ENCODE measurements around the gene PARP6. TPM values are rescaled to one million over a fixed set of nuclear protein-coding genes. Genes with fewer than 3 reads are reported as not detected.
A peak's percentile ranks its signal among the peaks of the same experiment; 100 is the strongest.

PARP6 gene
- total RNA-seq, 1 experiment from 2014 or later: 41.9 TPM

DNA sequence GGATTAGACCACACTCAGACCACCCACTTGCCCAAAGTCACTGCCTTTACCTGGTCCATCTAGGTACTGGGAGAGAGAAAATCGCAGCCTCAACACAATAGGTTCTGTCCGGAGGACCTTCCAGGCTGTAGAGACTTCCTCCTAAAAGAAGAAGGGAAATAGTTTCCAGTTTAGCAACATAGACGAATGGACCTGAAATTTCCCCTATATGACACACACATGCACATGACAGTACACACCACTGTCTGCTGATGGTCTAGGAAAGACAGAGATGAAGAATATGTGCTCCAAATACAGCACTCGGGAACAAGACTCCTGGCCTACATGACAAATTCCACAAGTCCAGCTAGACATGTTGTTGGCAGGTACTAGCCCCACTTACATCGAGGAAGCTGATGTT lies 7.3 kb downstream of the PARP6 start:
- no peaks in the 10 kb centered on the region for H3K27me3 Mint-ChIP-seq (ENCODE audit: low read depth)
- H3K36me3 Mint-ChIP-seq: peaks cover 60% of the 10 kb centered on the region
- no peak overlapping the region for H3K4me3 Mint-ChIP-seq
- TF ChIP-seq NFYB (CRISPR knock-in tag; conservative IDR thresholded peaks at IDR 0.05; ENCODE audit: low read depth) (no peak), GABPB1 (CRISPR knock-in tag; IDR thresholded peaks at IDR 0.05) (no peak), ZNF671 (CRISPR knock-in tag; IDR thresholded peaks at IDR 0.05) (no peak), MYBL2 (CRISPR knock-in tag; IDR thresholded peaks at IDR 0.05) (no peak), TCF7 (CRISPR knock-in tag; IDR thresholded peaks at IDR 0.05; ENCODE audit: low read depth) (no peak), CREM (CRISPR knock-in tag; IDR thresholded peaks at IDR 0.05) (no peak), SP1 (CRISPR knock-in tag; conservative IDR thresholded peaks at IDR 0.05) (no peak), TEAD4 (CRISPR knock-in tag; IDR thresholded peaks at IDR 0.05) (no peak), ATF1 (CRISPR knock-in tag; IDR thresholded peaks at IDR 0.05) (no peak)
- TF ChIP-seq, protein P1, sequence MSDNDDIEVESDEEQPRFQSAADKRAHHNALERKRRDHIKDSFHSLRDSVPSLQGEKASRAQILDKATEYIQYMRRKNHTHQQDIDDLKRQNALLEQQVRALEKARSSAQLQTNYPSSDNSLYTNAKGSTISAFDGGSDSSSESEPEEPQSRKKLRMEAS (CRISPR knock-in tag; IDR thresholded peaks at IDR 0.05): no peak
- TF ChIP-seq, protein P2, sequence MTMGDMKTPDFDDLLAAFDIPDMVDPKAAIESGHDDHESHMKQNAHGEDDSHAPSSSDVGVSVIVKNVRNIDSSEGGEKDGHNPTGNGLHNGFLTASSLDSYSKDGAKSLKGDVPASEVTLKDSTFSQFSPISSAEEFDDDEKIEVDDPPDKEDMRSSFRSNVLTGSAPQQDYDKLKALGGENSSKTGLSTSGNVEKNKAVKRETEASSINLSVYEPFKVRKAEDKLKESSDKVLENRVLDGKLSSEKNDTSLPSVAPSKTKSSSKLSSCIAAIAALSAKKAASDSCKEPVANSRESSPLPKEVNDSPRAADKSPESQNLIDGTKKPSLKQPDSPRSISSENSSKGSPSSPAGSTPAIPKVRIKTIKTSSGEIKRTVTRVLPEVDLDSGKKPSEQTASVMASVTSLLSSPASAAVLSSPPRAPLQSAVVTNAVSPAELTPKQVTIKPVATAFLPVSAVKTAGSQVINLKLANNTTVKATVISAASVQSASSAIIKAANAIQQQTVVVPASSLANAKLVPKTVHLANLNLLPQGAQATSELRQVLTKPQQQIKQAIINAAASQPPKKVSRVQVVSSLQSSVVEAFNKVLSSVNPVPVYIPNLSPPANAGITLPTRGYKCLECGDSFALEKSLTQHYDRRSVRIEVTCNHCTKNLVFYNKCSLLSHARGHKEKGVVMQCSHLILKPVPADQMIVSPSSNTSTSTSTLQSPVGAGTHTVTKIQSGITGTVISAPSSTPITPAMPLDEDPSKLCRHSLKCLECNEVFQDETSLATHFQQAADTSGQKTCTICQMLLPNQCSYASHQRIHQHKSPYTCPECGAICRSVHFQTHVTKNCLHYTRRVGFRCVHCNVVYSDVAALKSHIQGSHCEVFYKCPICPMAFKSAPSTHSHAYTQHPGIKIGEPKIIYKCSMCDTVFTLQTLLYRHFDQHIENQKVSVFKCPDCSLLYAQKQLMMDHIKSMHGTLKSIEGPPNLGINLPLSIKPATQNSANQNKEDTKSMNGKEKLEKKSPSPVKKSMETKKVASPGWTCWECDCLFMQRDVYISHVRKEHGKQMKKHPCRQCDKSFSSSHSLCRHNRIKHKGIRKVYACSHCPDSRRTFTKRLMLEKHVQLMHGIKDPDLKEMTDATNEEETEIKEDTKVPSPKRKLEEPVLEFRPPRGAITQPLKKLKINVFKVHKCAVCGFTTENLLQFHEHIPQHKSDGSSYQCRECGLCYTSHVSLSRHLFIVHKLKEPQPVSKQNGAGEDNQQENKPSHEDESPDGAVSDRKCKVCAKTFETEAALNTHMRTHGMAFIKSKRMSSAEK (CRISPR knock-in tag; IDR thresholded peaks at IDR 0.05; ENCODE audit: borderline replicate concordance): no peak
- TF ChIP-seq, protein P3, sequence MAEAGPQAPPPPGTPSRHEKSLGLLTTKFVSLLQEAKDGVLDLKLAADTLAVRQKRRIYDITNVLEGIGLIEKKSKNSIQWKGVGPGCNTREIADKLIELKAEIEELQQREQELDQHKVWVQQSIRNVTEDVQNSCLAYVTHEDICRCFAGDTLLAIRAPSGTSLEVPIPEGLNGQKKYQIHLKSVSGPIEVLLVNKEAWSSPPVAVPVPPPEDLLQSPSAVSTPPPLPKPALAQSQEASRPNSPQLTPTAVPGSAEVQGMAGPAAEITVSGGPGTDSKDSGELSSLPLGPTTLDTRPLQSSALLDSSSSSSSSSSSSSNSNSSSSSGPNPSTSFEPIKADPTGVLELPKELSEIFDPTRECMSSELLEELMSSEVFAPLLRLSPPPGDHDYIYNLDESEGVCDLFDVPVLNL (CRISPR knock-in tag; IDR thresholded peaks at IDR 0.05; ENCODE audit: borderline replicate concordance, low read depth): no peak
- TF ChIP-seq, protein P4, sequence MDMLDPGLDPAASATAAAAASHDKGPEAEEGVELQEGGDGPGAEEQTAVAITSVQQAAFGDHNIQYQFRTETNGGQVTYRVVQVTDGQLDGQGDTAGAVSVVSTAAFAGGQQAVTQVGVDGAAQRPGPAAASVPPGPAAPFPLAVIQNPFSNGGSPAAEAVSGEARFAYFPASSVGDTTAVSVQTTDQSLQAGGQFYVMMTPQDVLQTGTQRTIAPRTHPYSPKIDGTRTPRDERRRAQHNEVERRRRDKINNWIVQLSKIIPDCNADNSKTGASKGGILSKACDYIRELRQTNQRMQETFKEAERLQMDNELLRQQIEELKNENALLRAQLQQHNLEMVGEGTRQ (CRISPR knock-in tag; IDR thresholded peaks at IDR 0.05): no peak
- TF ChIP-seq, protein P5, sequence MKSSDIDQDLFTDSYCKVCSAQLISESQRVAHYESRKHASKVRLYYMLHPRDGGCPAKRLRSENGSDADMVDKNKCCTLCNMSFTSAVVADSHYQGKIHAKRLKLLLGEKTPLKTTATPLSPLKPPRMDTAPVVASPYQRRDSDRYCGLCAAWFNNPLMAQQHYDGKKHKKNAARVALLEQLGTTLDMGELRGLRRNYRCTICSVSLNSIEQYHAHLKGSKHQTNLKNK (CRISPR knock-in tag; IDR thresholded peaks at IDR 0.05): no peak
- TF ChIP-seq, protein P6, sequence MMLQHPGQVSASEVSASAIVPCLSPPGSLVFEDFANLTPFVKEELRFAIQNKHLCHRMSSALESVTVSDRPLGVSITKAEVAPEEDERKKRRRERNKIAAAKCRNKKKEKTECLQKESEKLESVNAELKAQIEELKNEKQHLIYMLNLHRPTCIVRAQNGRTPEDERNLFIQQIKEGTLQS (CRISPR knock-in tag; conservative IDR thresholded peaks at IDR 0.05): no peak
- ATAC-seq (no peak), DNase-seq (ENCODE audit: low spot score) (no peak)
- H3K9me3 Mint-ChIP-seq: no peaks in the 10 kb centered on the region
- ChIA-PET POLR2A (no interaction called here), CTCF (no interaction called here)
- H3K4me1 Mint-ChIP-seq: no peaks in the 10 kb centered on the region
- no peak overlapping the region for H3K27ac Mint-ChIP-seq

DNA sequence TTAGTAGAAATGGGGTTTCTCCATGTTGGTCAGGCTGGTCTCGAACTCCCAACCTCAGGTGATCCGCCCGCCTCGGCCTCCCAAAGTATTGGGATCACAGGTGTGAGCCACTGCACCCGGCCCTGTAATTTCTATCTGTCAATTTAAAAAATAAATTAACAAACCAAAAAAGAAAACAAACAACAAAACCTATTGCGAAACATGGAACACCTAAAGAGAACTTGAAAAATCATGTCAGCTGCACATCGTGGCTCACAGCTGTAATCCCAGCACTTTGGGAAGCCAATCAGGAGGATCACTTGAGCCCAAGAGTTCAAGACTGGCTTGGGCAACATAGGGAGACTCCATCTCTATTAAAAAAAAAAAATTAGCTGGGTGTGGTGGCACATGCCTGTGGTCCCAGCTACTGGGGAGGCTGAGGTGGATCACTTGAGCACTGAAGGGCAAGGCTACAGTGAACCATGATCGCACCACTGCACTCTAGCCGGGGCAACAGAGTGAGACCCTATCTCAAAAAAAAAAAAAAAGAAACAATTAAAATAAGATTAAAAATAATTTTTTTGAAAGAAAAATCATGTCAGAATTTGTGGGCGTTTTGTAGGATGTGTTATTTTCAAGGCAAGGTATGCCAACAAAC lies 19.6 kb downstream of the PARP6 start:
- H3K27me3 Mint-ChIP-seq (ENCODE audit: low read depth): peaks cover 9% of the 10 kb centered on the region
- ChIA-PET CTCF (interaction anchor here (1.7 kb wide), 1 partner anchor 26 kb away, joined by 8 read pairs; no protein-coding TSS in a partner anchor), POLR2A (no interaction called here)
- no peak overlapping the region for H3K27ac Mint-ChIP-seq
- no peaks in the 10 kb centered on the region for H3K9me3 Mint-ChIP-seq
- DNase-seq (ENCODE audit: low spot score): no peak
- TF ChIP-seq NR3C1 (CRISPR knock-in tag; conservative IDR thresholded peaks at IDR 0.05; ENCODE audit: low read depth) (no peak), ZNF121 (CRISPR knock-in tag; IDR thresholded peaks at IDR 0.05) (peak; percentile 31; the same call in 1 of the 2 replicates)
- ATAC-seq: no peak
- no peak overlapping the region for H3K4me3 Mint-ChIP-seq
- H3K4me1 Mint-ChIP-seq: no peaks in the 10 kb centered on the region
- peaks cover 68% of the 10 kb centered on the region for H3K36me3 Mint-ChIP-seq
